Activated naive CD4-positive, alpha-beta T cell (primary cell): Measurements from ENCODE around the gene NXN.
"Not testable (repeated sequence)": the region's sequence is repeated elsewhere in the genome, so short reads cannot be mapped to it uniquely, and the experiment has no call there.

Experiments used
- DNase-seq, 4 experiments: peaks; one replicate each; lab custom pipeline; 2025; lab: John Stamatoyannopoulos, UW

NXN gene

DNA sequence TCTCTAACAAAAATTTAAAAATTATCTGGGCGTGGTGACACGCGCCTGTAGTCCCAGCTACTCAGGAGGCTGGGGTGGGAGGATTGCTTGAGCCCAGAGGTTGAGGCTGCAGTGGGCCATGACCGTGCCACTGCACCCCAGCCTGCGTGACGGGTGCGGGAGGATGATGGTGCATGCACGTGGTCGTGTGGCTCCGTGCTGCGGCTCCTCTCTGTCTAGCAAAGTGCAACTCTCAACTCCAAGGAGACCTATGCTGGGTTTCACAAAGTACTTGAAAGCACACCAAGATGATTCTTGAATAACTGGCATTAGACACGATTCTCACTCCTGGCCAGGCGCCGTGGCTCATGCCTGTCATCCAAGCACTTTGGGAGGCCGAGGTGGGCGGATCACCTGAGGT lies 25.8 kb downstream of the NXN start:
- DNase-seq: no peak

DNA sequence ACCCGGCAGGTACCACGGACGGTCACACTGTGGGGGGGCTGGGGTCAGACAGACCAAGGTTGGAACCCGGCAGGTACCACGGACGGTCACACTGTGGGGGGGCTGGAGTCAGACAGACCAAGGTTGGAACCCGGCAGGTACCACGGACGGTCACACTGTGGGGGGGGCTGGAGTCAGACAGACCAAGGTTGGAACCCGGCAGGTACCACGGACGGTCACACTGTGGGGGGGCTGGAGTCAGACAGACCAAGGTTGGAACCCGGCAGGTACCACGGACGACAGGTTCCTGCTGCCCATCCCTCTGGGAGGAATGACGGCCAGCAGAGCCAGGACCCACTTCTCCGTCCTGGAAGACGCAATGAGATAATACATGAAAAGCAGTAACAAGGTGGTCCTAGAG lies 27.0 kb downstream of the NXN start:
- not testable (repeated sequence) for DNase-seq

DNA sequence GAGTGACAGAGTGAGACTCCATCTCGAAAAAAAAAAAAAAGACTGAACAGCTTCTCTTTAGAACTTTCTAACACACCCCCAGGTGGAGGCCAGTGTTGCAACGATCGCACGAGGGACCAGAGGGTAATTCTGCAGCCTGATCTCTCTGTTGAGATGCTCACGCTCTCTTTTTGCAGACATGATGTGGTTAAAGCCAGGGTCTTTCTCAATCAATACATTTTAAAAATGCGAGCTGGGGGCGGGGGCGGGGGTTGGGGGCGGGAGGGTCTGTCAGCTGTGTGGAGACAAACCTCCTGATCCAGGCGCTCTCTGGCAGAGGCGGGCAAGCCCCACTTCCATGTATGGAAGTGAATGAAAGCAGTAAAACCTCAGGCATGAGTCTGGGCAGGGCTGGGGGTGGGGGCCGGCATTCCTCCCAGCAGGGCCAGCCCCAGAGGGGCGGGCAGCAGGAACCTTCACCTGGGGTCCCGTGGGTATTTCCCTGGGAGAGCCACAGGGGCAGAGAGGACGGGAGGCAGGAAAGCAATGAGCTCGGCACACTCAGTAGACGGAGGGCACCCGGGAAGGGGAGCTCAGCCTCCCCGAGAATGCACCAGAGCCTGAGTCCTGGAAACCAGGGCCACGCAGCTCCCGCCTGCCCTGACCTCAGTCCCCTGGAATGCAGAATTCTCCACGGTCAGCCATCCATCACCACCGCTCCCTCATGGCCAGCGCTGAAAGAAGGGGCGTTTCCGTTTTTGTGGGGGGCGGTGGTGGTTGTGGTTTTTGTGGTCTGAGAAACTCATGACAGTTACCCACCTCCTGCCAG lies 28.0 kb downstream of the NXN start:
- DNase-seq: no peak

DNA sequence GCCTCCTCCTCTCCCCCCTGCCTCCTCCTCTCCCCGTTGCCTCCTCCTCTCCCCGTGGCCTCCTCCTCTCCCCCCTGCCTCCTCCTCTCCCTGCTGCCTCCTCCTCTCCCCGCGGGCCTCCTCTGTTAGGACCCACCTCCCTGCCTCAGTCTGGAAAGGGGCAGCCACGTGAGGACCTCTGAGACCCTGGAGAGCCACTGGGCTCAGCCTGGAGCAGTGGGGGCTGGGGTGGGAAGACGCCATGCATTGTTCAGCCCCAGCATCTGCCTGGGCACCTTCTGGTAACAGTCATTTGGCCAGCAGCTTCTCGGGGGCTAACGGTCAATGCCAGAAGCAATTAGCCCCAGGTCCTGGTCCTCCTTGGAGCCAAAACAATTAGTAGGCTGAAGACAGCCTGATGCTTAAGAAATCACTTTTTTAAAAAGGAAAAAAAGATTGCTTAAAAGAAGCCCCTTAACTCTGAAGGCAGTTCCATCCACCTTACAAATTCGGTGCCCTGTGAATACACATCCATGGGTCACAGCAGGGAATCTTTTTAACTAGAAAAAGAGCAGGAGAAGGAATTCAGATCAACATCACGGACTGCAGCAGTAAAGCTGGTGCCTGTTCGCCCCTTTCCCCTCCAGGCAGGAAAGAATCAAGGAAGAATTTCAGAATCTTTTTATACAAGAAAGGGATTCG lies 29.8 kb downstream of the NXN start:
- no peak for DNase-seq

DNA sequence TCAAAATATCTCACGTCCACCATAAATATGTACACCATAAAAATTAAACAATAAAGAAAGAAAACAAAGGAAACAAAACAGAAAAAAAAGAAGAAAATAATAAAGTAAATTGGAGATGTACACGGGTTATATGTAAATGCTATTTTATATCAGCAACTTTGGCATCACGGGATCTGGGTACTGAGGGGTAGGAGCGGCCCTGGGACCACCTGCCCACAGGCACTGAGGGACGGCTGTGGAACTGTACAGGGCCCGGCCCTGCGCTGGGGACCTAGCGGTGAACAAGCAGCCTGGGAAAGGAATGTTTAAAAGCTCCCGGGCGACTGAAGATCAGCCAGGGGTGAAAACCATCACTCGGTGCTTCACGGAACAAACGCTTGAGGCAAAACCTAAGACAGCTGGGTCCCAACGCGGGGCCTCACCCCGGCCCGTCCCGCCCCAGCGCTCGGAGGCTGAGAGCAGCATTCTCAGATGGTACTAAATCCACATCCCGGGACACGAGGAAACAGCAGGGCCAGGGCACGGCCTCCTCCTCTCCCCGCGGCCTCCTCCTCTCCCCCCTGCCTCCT lies 31.2 kb downstream of the NXN start:
- DNase-seq: no peak

DNA sequence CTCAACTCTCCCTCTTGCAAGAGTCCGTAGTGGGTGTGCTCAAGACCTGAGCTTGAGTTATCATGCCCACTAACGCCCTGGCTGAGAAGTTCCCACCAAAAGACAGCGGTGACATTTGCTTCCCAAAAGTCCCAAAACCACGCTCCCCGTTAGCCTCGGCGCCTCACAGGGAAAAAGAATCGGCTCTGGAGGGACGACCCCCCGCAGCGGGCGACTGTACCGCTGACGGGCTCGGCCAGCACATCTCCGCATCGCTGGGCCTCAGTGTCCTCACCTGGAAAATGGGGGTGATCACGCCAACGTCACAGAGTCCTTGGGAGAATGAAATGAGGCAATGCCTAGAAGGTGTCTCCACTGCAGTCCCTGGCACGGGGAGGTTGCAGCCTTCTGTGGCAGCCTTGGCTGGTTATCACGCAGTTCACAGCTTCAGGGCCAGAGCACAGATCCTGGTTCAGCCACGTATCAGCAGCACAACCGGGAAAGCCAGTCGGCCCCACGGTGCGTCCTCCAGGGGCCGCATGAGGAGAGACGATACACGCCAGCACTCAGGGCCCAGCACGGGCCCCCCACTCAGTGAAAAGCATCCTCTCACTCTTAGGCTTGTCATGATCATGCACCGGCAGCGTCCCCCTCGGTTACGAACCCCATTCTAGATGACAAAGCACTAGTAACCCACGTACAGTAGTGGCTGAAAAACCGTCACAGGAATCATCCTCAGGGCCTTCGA lies 32.9 kb downstream of the NXN start:
- no peak for DNase-seq

DNA sequence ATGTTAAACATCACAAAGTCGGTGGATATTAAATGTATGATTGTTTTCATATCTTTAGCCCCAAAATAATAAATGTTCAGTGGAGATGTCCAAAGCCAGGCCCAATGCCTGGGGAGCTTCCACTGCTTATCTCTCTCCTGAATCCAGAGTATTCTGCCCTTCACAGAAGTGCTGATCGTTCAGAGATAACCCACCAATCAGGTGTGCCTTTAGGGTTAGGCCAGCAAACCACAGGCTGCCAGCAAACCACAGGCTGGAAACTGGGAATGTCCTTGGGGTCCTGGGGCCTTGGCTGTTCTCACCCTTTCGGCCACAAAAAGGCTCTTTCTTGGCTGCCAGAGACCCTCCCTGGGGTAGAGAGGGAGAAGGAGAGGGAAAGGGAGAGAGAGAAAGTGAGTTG lies 33.9 kb downstream of the NXN start:
- no peak for DNase-seq

DNA sequence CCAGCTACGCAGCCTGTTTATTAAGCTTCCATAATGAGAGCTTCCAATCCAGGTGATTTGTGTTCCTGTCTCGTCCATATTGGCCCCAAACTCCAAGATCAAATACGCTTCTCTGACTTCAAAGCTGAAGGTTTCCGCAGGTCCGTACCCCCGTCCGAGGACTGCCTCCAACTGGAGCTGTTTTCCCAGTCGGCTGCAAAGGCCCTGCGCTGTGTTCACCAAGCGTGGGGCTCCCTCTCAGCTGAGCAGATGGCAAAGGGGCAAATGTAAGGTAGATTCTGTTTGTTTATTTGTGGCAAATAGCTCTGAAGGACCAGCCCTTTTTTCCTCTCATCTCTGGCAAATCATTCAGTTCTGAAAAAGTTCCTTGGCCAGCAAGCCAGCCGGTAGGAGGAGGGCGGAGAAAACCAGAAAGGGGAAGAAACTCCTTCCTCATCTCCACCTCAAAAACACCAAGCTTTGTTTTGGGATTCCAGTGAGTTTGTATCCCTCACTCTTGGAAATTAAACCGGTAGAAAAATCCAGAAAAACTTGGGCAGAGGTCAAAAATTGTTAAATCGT lies 35.2 kb downstream of the NXN start:
- DNase-seq: no peak

DNA sequence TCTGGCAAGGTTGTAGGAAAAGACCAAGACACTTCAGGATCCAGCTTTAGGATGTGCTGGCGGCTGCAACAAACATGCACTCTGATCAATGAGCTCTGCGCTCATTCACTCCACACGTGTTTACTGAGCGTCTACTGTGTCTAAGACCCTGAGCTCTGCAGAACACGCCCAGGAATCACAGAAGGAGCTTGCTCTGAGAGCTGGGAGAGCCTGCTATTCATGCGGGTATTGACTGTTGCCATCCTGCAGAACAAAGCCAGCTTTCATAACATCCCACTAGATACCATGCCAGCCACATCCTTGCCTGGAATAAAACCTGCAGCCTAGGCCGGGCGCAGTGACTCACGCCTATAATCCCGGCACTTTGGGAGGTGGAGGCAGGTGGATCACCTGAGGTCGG lies 44.1 kb downstream of the NXN start:
- no peak for DNase-seq

DNA sequence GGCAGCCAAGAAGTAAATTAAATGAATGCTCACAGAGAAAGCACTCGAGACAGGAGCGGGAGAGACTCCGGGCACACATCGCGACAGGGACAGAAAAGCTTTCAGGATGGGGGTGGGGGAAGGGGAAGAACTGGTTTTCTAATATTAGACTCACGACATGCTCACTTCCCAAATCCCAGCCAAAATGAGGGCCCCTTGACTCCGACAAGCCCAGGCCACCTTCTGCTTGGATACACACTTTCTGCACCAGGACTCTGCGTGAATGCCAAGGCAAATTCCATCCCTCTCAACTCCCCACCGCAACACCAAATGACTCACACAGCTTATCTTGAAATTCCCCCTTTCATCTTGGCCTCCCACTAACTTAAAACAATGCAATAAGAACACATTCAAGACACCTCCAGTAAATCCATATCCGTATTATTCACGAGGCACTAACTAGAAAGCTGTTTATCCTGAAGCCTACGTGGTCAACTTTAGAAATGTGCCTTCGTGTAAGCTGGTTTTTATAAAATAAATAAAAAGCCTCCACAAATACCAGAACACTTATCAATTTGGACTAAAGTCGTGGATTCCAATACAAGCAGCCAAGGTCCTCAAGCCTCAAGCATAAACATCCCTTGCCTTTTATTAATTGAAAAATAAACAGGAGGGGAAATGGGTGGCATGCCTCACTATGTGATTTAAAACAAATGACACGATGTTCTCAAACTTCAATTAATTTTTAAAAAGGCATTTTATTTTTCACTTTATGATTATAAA lies 46.1 kb downstream of the NXN start:
- DNase-seq: no peak

DNA sequence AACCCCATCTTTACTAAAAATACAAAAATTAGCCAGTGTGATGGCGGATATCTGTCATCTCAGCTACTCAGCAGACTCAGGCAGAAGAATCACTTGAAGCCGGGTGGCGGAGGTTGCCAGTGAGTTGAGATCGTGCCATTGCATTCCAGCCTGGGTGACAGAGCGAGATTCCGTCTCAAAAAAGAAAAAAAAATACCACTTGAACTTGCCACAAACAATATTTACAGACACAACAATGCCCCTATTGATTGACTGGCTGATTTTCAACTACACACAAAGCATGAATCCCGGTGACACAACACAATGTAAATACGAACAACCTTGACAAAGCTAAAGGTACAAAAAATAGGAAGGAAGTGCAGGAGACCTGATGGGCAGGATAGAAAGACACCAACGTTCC lies 49.3 kb downstream of the NXN start:
- DNase-seq: no peak

DNA sequence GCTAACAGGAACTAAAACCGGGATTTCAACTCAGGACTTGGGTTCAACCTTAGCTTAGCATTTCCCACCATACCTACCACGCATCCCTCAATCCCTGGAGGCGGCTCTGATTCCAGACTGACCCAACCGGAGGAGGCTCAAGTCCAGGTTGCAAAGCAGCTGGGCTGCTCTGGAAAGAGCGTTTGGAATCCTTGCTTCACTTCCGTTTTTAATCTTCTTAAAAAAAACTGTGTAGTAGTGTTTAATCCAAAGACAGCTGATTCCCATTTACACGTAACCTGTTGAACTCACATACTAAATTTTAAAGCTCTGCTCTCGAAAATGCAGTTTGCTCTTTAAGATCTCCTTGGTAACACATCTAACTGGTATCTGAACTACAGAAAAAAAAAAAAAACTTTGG lies 50.0 kb downstream of the NXN start:
- DNase-seq: no peak

DNA sequence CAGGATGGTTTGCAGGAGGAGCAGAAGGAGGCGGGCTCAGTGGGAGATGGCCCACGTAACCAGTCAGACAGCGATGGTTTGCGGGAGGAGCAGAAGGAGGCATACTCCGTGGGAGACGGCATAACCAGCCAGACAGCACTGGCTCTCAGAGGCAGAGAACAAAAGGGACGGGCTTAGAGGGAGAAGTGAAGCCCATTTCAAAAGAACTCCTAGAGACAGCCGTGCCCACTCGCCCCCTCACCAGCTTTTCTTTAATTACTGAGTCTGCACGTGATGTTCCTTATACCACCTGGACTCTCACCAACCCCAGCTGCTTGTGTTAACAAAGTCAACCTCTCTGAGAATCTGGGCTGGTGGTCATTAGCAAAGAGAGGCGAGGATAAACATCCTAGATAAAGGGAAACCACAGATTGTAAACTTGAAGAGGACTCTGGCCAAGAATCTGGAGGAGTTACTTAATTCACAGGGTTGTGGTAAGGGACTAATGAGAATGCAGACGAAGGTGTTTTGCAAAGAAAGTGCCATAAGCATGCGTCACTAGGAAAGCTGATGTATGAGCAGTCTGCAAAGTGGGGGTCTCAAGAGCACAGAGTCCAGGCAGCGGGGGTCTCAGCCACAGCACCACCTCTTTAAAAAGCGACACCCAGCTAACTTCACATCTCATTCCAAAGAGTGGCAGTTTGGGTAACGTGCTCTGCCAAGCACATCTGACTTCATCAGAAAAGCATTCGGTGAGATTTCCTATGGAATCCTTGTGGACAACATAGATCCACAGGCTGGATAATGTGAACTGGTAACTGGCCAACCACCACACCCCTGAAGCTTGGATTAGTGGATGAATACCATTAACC lies 51.7 kb downstream of the NXN start:
- DNase-seq: no peak

DNA sequence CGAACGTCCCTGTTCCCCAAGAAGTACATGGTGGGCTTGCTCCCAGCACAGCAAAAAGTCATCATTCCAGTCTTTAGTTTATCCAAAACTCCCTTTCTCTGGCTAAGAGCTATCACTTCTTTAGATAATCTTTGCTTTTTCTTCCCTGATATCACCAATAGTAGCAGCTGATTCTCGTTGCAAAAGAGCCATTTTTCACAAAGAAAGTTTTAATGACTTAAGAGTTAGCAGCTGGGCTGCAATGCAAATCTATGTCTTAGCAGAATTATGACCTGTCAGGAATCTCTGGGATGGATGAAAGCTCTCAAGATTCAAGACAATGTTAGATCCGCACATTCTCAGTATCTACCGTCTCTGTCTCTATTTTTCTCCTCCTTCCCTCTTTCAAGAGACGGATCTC lies 53.8 kb downstream of the NXN start:
- DNase-seq: no peak

DNA sequence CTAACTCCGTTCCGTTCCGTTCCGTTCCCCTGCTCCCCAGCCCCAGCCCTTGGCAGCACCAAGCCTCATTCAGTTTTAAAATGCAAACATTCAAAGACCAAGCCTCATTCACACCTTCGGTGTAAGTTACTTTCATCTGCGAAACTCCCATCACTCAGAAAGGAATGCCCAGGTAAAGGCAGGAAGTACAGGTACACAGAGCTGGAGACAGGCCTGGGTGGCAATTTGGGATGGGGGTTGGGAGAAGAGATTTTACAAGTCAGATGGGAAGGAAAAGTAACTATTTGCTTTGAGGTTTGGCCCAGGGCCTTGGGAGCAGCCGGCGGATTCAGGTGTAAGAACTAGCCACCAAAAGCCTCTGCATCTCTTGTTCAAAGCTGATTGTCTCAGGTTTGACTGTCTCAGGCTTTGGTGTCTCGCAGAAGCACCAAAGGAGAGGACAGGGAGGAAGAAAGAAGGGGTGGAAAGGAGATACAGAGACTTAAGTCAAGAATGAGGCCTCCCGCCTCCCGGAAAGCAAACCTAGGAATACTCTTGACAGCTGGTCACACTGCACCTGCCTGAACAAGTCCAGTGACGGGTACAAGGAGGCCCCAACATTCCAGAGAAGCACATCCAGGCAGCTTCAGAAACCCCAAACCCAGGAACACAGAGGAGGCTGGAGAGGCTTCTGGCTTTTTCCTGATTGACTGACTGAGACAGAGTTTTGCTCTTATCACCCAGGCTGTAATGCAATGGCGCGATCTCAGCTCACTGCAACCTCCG lies 54.7 kb downstream of the NXN start:
- DNase-seq: no peak

DNA sequence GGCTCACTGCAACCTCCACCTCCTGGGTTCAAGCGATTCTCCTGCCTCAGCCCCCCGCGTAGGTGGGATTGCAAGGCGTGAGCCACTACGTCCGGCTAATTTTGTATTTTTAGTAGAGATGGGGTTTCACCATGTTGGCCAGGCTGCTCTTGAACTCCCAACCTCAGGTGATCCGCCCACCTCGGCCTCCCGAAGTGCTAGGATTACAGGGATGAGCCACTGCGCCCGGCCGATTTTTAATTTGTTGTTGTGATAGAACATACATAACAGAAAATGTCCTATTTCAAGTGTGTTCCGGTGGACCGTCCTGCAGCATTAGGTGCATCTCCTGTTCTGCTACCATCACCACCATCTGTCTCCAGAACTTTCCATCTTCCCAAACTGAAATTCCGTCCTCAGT lies 55.3 kb downstream of the NXN start:
- not testable (repeated sequence) for DNase-seq

DNA sequence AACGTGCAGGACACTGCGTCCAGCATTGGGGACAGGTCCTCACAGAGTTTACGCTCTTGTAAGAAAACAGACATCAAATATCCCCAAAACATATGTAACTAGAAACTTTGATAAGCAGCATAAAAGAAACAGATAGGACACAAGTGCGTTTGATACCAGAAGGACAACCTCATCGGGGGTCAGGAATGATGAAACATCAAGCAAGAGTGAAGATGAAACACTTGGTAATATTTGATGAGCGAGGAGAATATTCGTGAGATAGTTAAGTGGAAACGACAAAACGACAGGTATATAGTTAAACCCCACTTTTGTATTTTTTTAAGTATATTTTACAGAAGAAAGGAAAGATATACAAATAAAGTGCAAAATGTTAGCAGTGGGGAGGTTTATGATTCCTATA lies 55.9 kb downstream of the NXN start:
- DNase-seq: no peak

DNA sequence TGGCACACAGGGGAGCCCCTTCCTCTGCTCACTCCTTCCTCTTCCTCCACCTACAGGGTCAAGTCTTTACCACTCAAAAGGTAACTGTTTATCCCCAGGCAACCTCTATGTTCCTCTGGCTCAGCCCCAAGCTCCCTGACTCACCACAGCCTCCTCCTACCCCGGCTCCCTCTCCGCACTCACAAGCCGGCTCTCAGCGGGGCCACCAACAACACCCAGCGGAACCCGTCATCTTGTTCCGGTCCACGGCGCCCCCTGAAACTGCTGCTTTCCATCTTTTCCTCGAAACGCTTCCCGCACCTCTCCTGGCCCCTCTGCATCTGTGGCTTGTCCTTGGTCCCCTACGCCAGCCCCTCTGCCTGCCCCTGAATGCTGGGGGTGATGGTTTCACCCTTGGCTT lies 58.4 kb downstream of the NXN start:
- DNase-seq: no peak

DNA sequence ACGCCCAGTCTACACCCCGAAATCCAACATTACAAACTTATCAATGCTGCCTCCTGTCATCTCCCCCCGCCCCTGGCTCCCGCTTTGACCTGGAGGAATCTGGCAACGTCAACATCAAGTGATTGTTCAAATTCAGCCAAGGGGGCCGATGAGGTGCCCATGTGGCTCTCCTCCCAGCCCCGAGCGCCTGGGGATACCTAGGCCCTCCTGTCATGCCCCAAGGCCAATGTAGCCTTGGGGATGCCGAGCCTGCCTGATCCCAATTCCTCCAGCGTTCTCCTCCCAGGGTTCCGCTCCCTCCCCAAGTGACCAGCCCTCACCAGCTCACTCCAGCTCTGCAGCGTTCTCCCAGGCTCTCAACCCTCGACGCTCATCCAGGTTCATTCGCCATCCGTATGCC lies 59.4 kb downstream of the NXN start:
- no peak for DNase-seq
